SK-N-SH (cell line): ENCODE results near the gene SPATA12. TPM values are rescaled to one million over a fixed set of nuclear protein-coding genes. Genes with fewer than 3 reads are reported as not detected.

ENCODE experiments used
- CTCF ChIA-PET: fragments of 300-600, 350-600 bp; formaldehyde crosslinking; extraction: SDS; loops from one replicate; lab custom pipeline; 2021; lab: Yijun Ruan, JAX
- POLR2A ChIA-PET: fragments of 350-600 bp; sonication (Branson Sonifier 250); formaldehyde crosslinking; extraction: SDS; loops from one replicate; lab custom pipeline; 2020; ENCODE audit warnings: antibody characterized with exemption, inconsistent platforms; lab: Yijun Ruan, JAX
- DNase-seq: peaks from one replicate; pipeline ENCODE4 v3.0.0; 2012
- H2AFZ ChIP-seq: fragments of 200-600 bp; sonication (generic); 2 replicates; pipeline ENCODE4 v1.8.1; 2016; ENCODE audit warnings: antibody characterized with exemption, mild to moderate bottlenecking, low read depth
- H3F3A ChIP-seq: fragments of 200-600 bp; sonication (generic); replicated peaks from 2 replicates; pipeline ENCODE3; 2016; ENCODE audit warnings: antibody characterized with exemption, mild to moderate bottlenecking; ENCODE audit not compliant: insufficient read depth
- H3K27ac ChIP-seq, 2 experiments: fragments of 200-500 bp in 1 of 2; fragments of 200-600 bp in 1 of 2; sonication (Bioruptor generic) in 1 of 2; sonication (generic), shearing (Covaris generic) in 1 of 2; 2 replicates each; pipeline versions ENCODE4 v1.5.1 to v1.6.1; 2014 to 2016; ENCODE audit warnings: low read depth in 2 of 2, inconsistent platforms in 1 of 2, low read length in 1 of 2, mild to moderate bottlenecking in 1 of 2, mixed read lengths in 1 of 2
- H3K27me3 ChIP-seq: fragments of 200-600 bp; sonication (generic), shearing (Covaris generic); 2 replicates; pipeline ENCODE4 v1.6.1; 2016; ENCODE audit warnings: mixed run types; ENCODE audit not compliant: insufficient read depth
- H3K36me3 ChIP-seq, 2 experiments: fragments of 200-500 bp in 1 of 2; fragments of 200-600 bp in 1 of 2; sonication (Bioruptor generic) in 1 of 2; sonication (generic) in 1 of 2; replicated peaks in 1 of 2; 2 replicates each; pipeline versions ENCODE3 to v1.5.1; 2014 to 2016; ENCODE audit warnings: low read length in 1 of 2, mild to moderate bottlenecking in 1 of 2; ENCODE audit not compliant: insufficient read depth in 2 of 2, control insufficient read depth in 1 of 2
- H3K4me1 ChIP-seq, 2 experiments: fragments of 200-500 bp in 1 of 2; fragments of 200-600 bp in 1 of 2; sonication (Bioruptor generic) in 1 of 2; sonication (generic), shearing (Covaris generic) in 1 of 2; 2 replicates each; pipeline versions ENCODE4 v1.5.1 to v1.6.1; 2014 to 2016; ENCODE audit warnings: low read depth in 1 of 2, low read length in 1 of 2, mixed run types in 1 of 2; ENCODE audit not compliant: insufficient read depth in 2 of 2, control insufficient read depth in 1 of 2
- H3K4me2 ChIP-seq: fragments of 200-600 bp; sonication (generic), shearing (Covaris generic); 2 replicates; pipeline ENCODE4 v1.6.1; 2017; ENCODE audit warnings: mixed run types
- H3K4me3 ChIP-seq, 2 experiments: fragments of 200-500 bp in 1 of 2; fragments of 200-600 bp in 1 of 2; sonication (Bioruptor generic) in 1 of 2; sonication (generic), shearing (Covaris generic) in 1 of 2; 2 replicates each; pipeline versions ENCODE4 v1.5.1 to v1.8.1; 2014 to 2016; ENCODE audit warnings: low read depth in 2 of 2, inconsistent platforms in 1 of 2, low read length in 1 of 2, mild to moderate bottlenecking in 1 of 2, mixed read lengths in 1 of 2, moderate library complexity in 1 of 2
- H3K79me2 ChIP-seq: fragments of 200-600 bp; sonication (generic); 2 replicates; pipeline ENCODE4 v1.8.1; 2017; ENCODE audit warnings: mild to moderate bottlenecking; ENCODE audit not compliant: insufficient read depth
- H3K9ac ChIP-seq: fragments of 200-600 bp; sonication (generic); 2 replicates; pipeline ENCODE4 v1.6.1; 2017; ENCODE audit warnings: mixed run types
- H3K9me2 ChIP-seq: fragments of 200-600 bp; sonication (generic); 2 replicates; pipeline ENCODE4 v1.6.1; 2017; ENCODE audit warnings: mixed run types
- H3K9me3 ChIP-seq: fragments of 200-600 bp; sonication (generic); 2 replicates; pipeline ENCODE4 v1.6.1; 2017; ENCODE audit warnings: mixed run types, mild to moderate bottlenecking, moderate library complexity
- H4K20me1 ChIP-seq: fragments of 200-600 bp; sonication (generic); 2 replicates; pipeline ENCODE4 v1.6.1; 2017; ENCODE audit warnings: mild to moderate bottlenecking, mixed run types; ENCODE audit not compliant: insufficient read depth
- CHD2 ChIP-seq: fragments of 150-350 bp; IDR thresholded peaks from 2 replicates; pipeline ENCODE4 v1.6.1; 2018; ENCODE audit warnings: low read length; ENCODE audit not compliant: partially characterized antibody
- CTCF ChIP-seq: fragments of 200-600 bp; sonication (generic); IDR thresholded peaks from 2 replicates; pipeline ENCODE4 v1.6.1; 2017; ENCODE audit warnings: antibody characterized with exemption, mild to moderate bottlenecking, moderate library complexity
- EZH2phosphoT487 ChIP-seq: fragments of 200-600 bp; sonication (generic); IDR thresholded peaks from 2 replicates; pipeline ENCODE4 v1.6.1; 2017; ENCODE audit warnings: low read depth, mixed run types, mild to moderate bottlenecking, antibody characterized with exemption, moderate library complexity, borderline replicate concordance
- GABPA ChIP-seq: IDR thresholded peaks from 2 replicates; pipeline ENCODE4 v1.4.0; 2012; ENCODE audit warnings: low read depth, mild to moderate bottlenecking
- IRF3 ChIP-seq: fragments of 150-350 bp; IDR thresholded peaks from 2 replicates; pipeline ENCODE4 v1.6.1; 2016; ENCODE audit warnings: mild to moderate bottlenecking, low read depth, low read length
- JUND ChIP-seq: IDR thresholded peaks from 2 replicates; pipeline ENCODE4 v1.4.0; 2012
- MAX ChIP-seq: IDR thresholded peaks from 2 replicates; pipeline ENCODE4 v1.4.0; 2012; ENCODE audit warnings: low read depth
- MXI1 ChIP-seq: IDR thresholded peaks from 2 replicates; pipeline ENCODE4 v1.6.1; 2012; ENCODE audit warnings: mild to moderate bottlenecking, low read depth, low read length, improper control_type of control experiment
- POLR2AphosphoS5 ChIP-seq: IDR thresholded peaks from 2 replicates; pipeline ENCODE4 v1.6.1; 2012; ENCODE audit warnings: low read depth, low read length
- RAD21 ChIP-seq: IDR thresholded peaks from 2 replicates; pipeline ENCODE4 v1.6.1; 2012; ENCODE audit warnings: mild to moderate bottlenecking, low read length
- RCOR1 ChIP-seq: fragments of 150-350 bp; IDR thresholded peaks from 2 replicates; pipeline ENCODE4 v1.6.1; 2017; ENCODE audit warnings: antibody characterized with exemption, low read length
- RFX5 ChIP-seq: IDR thresholded peaks from 2 replicates; pipeline ENCODE4 v1.6.1; 2012; ENCODE audit warnings: mild to moderate bottlenecking, improper control_type of control experiment, low read length
- SMC3 ChIP-seq: IDR thresholded peaks from 2 replicates; pipeline ENCODE4 v1.6.1; 2012; ENCODE audit warnings: low read depth, low read length, improper control_type of control experiment
- TAF1 ChIP-seq: IDR thresholded peaks from 2 replicates; pipeline ENCODE4 v1.6.1; 2012; ENCODE audit warnings: low read depth, mild to moderate bottlenecking, low read length, moderate library complexity, borderline replicate concordance
- TCF12 ChIP-seq: IDR thresholded peaks from 2 replicates; pipeline ENCODE4 v1.4.0; 2012
- TEAD4 ChIP-seq: IDR thresholded peaks from 2 replicates; pipeline ENCODE4 v1.4.0; 2012; ENCODE audit warnings: mild to moderate bottlenecking, borderline replicate concordance; ENCODE audit not compliant: insufficient read depth
- ZBTB33 ChIP-seq: IDR thresholded peaks from 2 replicates; pipeline ENCODE4 v1.4.0; 2012; ENCODE audit warnings: low read depth, borderline replicate concordance
- WGBS: methylation state at CpG from one replicate; pipeline ENCODE4 v1.1.6; 2017; ENCODE audit warnings: low lambda C conversion rate; 5-methylcytosine and 5-hydroxymethylcytosine counted together
- polyA plus RNA-seq, 3 experiments: library from polyadenylated mRNA; depleted of rRNA; stranded (reverse); fragments of >200 nt; gene quantifications; 2 replicates each; pipeline ENCODE4 v1.2.3, GENCODE V29; 2012

SPATA12 gene
- polyA plus RNA-seq, 1 of the 3 experiments (the other 2 are of a cell fraction) = 0.33 TPM

GRCh38 chr3:57080171-57080570, 19.7 kb downstream of the SPATA12 start:
- no peak overlapping the region for H3K4me3 ChIP-seq
- H3K4me2 ChIP-seq = no peak overlapping the region
- H3K36me3 ChIP-seq = no peaks in the 10 kb centered on the region
- no peak for TF ChIP-seq TEAD4
- TF ChIP-seq ZBTB33 = no peak
- no peak for TF ChIP-seq GABPA
- no peak for TF ChIP-seq CHD2
- no peak for TF ChIP-seq RFX5
- TF ChIP-seq MAX = no peak
- TF ChIP-seq SMC3 = no peak
- TF ChIP-seq EZH2phosphoT487 = no peak
- TF ChIP-seq JUND = no peak
- no peak for TF ChIP-seq MXI1
- no peak for TF ChIP-seq TCF12
- TF ChIP-seq TAF1 = no peak
- TF ChIP-seq RCOR1 = no peak
- no peaks in the 10 kb centered on the region for H4K20me1 ChIP-seq
- no peaks in the 10 kb centered on the region for H3K9me3 ChIP-seq
- no peaks in the 10 kb centered on the region for H3K79me2 ChIP-seq
- H3K9ac ChIP-seq = no peak overlapping the region
- no peak overlapping the region for H2AFZ ChIP-seq
- 92% methylated on average over 4 of the region's 4 CpGs for WGBS
- H3K4me1 ChIP-seq = peaks cover 0 to 9% of the 10 kb centered on the region in 2 experiments; a peak in 1 of 4 replicates
- POLR2A ChIA-PET = no interaction called here
- CTCF ChIA-PET = interaction anchor here (0.8 to 2.1 kb wide), 4 partner anchors 85 to 143 kb away, joined by 3 to 11 read pairs (median 4); no protein-coding TSS in a partner anchor
- H3K27me3 ChIP-seq = no peaks in the 10 kb centered on the region
- no peaks in the 10 kb centered on the region for H3K9me2 ChIP-seq
- H3K27ac ChIP-seq = no peak overlapping the region
- no peaks in the 10 kb centered on the region for H3F3A ChIP-seq
- DNase-seq = no peak

- WGBS = 100% methylated on average over 3 of the region's 3 CpGs
- ChIA-PET CTCF (interaction anchor here (1.8 to 2.1 kb wide), 2 partner anchors 86 to 88 kb away, joined by 4 to 11 read pairs; no protein-coding TSS in a partner anchor), POLR2A (no interaction called here)
- H3K27ac ChIP-seq = no peak overlapping the region
- H2AFZ ChIP-seq = no peak overlapping the region
- peaks cover 0 to 9% of the 10 kb centered on the region in 2 experiments; a peak in 1 of 4 replicates for H3K4me1 ChIP-seq
- no peaks in the 10 kb centered on the region for H3F3A ChIP-seq
- no peaks in the 10 kb centered on the region for H3K36me3 ChIP-seq
- H3K27me3 ChIP-seq = no peaks in the 10 kb centered on the region
- no peak overlapping the region for H3K9ac ChIP-seq
- H3K79me2 ChIP-seq = no peaks in the 10 kb centered on the region
- H4K20me1 ChIP-seq = no peaks in the 10 kb centered on the region
- no peaks in the 10 kb centered on the region for H3K9me3 ChIP-seq
- no peak overlapping the region for H3K4me2 ChIP-seq
- H3K4me3 ChIP-seq = no peak overlapping the region
- TF ChIP-seq IRF3 = no peak
- no peak for TF ChIP-seq RAD21
- no peak for TF ChIP-seq SMC3
- no peak for TF ChIP-seq TCF12
- no peak for TF ChIP-seq RCOR1
- TF ChIP-seq POLR2AphosphoS5 = no peak
- no peak for TF ChIP-seq CTCF
- TF ChIP-seq EZH2phosphoT487 = no peak
- no peaks in the 10 kb centered on the region for H3K9me2 ChIP-seq
- no peak for DNase-seq
Observed at GRCh38 chr3:57081173-57081572, 20.7 kb downstream of the SPATA12 start.
